ENCODE results near the gene PPIL6.
"Not testable (repeated sequence)": the region's sequence is repeated elsewhere in the genome, so short reads cannot be mapped to it uniquely, and the experiment has no call there.

PPIL6 gene

DNA sequence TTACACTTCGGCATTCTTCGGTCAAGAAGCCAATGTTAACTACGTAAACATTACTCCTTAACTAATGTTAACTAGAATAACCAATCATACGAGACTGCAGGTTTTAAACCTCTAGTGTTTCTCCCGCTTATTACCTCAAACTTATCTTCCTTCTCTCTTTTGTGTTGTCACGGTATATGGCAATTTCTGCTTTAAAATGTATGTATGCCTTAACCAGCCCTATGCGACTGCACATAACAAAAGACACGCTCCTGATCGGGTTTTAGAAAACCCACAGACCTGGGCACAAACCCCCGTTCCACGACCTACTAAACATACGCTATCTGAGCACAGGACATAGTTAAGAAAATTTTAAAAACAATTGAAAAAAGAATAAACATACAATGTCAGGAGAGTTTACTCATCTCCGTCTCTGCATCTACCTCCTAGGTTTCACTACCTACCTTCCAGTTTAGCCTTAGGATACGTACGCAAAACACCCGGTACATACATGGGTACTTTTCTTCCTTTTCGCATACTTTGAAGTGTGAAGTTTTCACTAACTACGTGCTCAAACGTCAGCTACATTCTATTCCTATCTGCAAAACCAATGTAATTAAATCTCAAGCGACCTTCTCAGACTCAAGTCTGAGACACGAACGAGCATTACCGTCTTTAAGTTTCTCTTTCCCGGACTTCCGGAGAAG is 59.2 kb downstream of the PPIL6 start:
- Mint-ChIP-seq H3K4me3 (peak overlapping the region; percentile 92), H3K27me3 (ENCODE audit: low read depth) (peaks cover 4% of the 10 kb centered on the region), H3K4me1 (ENCODE audit: low read depth) (peaks cover 47% of the 10 kb centered on the region), H3K27ac (peak overlapping the region; percentile 93), H3K36me3 (ENCODE audit: low read depth) (peaks cover 36% of the 10 kb centered on the region), H3K9me3 (no peaks in the 10 kb centered on the region)

DNA sequence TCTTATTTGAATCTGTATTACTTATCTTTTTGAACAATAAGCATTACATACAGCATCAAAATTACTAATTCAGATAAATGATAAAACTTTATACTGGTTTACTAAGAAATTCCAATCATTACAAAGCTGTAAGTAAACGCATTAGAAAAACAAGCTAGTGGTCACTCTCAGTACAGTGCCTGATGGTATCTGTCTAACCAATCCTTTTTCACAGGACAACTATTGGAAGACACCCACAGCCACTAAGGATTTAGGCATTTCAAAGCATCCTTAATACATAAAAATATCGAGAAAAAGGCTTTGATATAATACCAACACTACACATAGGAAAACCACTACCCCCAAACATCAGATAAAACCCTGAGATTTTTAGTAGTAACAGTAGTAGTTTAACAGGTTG is 60.7 kb downstream of the PPIL6 start:
- Mint-ChIP-seq H3K9me3 (no peaks in the 10 kb centered on the region), H3K4me1 (ENCODE audit: low read depth) (peaks cover 54% of the 10 kb centered on the region), H3K4me3 (peak overlapping the region; percentile 92), H3K36me3 (ENCODE audit: low read depth) (peaks cover 46% of the 10 kb centered on the region), H3K27me3 (ENCODE audit: low read depth) (no peaks in the 10 kb centered on the region), H3K27ac (peak overlapping the region; percentile 78)

DNA sequence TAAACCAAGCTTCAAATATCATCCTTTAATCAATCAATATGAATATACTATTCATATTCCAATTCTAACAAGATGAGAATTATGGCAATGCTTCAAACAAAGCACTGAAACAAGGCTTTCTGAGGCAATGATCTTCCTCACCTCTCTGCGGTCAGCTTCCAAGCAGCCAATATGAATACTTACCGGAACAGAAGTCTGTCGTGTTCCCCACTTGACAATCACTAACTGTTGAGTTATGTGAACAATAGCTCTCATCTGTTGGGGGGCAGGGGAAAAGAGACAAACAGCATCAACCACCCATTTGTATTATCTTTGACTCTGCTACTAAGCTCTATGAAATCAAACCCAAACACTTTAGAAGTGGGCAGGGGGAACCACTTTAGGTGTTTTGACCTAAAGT is 62.7 kb downstream of the PPIL6 start:
- peaks cover 62% of the 10 kb centered on the region for H3K36me3 Mint-ChIP-seq (ENCODE audit: low read depth)
- H3K27ac Mint-ChIP-seq = peak overlapping the region; percentile 26
- H3K4me3 Mint-ChIP-seq = peak overlapping the region; percentile 50
- H3K9me3 Mint-ChIP-seq = no peaks in the 10 kb centered on the region
- no peaks in the 10 kb centered on the region for H3K27me3 Mint-ChIP-seq (ENCODE audit: low read depth)
- H3K4me1 Mint-ChIP-seq (ENCODE audit: low read depth) = peaks cover 57% of the 10 kb centered on the region

DNA sequence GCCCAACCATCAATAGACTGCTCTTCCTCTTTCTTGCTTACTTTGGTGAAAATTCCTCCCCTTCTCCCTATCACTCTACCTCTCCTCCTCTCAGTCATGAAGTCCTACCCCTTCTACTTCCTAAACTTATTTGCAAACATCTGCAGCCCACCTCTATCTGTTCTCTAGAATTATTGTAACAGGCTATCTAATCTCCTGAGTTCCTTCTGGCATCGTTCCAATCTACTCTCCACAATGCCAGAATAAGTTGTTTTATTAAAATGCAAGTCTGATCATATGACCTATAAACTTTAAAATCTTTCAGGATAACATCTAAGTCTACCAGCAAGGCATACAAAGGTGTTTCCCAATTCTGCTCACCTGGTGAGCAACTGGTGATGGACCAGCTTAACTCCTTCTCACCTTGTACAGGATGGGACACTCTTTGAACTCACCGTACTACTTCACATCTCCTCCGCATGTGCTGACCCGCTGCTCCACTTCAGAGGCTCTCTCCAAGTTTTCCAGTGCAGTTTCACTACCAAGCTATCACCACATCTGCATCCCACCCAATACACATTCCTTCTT is 66.0 kb downstream of the PPIL6 start:
- Mint-ChIP-seq H3K36me3 (ENCODE audit: low read depth) (peaks cover 63% of the 10 kb centered on the region), H3K9me3 (no peaks in the 10 kb centered on the region), H3K4me3 (peak overlapping the region; percentile 65)

DNA sequence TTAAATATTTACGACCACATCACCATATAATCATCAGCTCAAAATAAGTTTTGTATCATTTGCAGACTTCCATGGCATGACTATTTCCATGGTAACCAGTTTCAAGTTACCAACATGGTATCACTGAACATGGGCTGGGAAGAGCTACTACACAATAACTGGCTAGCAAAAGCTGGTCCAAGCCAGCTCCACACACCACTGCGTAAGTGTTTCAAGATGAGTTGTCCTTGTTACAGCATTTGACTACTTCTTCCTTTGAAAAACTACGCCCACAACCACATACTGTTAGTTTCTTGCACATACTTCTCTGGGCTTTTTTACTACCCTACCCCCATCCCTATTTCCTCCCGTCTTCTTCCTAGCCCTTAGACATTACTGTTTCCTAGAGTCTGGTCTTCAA is 66.7 kb downstream of the PPIL6 start:
- peaks cover 55% of the 10 kb centered on the region for H3K4me1 Mint-ChIP-seq (ENCODE audit: low read depth)
- H3K4me3 Mint-ChIP-seq = peak overlapping the region; percentile 65
- peaks cover 59% of the 10 kb centered on the region for H3K36me3 Mint-ChIP-seq (ENCODE audit: low read depth)
- H3K27me3 Mint-ChIP-seq (ENCODE audit: low read depth) = no peaks in the 10 kb centered on the region
- H3K9me3 Mint-ChIP-seq = no peaks in the 10 kb centered on the region
- peak overlapping the region; percentile 88 for H3K27ac Mint-ChIP-seq

More for the DNA sequence above, 66.0 kb downstream of the PPIL6 start:
- peak overlapping the region; percentile 88 for H3K27ac Mint-ChIP-seq
- peaks cover 60% of the 10 kb centered on the region for H3K4me1 Mint-ChIP-seq (ENCODE audit: low read depth)
- H3K27me3 Mint-ChIP-seq (ENCODE audit: low read depth) = no peaks in the 10 kb centered on the region

DNA sequence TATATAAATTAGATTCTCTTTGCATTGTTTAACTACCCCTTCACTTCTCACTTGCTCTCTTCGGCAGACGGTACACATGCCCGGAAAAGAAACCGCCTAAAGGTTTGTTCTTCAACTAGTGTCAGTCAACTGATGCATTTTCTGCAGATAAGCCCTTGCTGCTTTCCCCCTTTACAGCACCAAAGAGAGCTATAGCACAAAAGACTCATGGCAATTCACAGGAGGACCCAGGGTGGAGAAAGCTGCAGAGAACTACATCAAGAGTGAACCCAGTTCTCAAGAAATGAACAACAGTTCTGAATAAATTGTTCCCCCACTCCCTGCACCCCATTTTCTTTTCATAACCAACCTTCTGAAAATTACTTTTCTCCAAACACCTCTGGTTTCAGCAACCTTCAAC is 67.1 kb downstream of the PPIL6 start:
- Mint-ChIP-seq H3K27ac (peak overlapping the region; percentile 88), H3K4me3 (peak overlapping the region; percentile 65), H3K36me3 (ENCODE audit: low read depth) (peaks cover 60% of the 10 kb centered on the region), H3K4me1 (ENCODE audit: low read depth) (peaks cover 53% of the 10 kb centered on the region), H3K9me3 (no peaks in the 10 kb centered on the region), H3K27me3 (ENCODE audit: low read depth) (no peaks in the 10 kb centered on the region)

DNA sequence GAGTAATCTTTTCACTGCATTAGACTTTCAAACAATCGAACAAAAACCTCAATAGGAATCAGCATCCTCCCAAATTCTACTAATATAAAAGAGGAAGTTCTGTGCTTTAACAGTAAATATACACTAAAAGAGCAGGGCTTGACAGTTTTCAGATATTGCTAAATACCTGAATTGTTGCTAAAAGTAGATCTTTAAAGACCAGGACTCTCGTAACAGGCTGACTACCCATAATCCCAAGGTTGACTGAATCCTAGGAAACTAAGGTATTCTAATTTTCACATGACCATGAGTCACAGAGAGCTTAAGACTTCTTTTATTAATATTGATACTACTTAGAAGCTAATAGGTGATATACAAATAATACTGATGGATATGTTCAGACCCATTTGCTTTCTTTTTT is 68.3 kb downstream of the PPIL6 start:
- peaks cover 57% of the 10 kb centered on the region for H3K36me3 Mint-ChIP-seq (ENCODE audit: low read depth)
- no peaks in the 10 kb centered on the region for H3K9me3 Mint-ChIP-seq
- H3K4me3 Mint-ChIP-seq = peak overlapping the region; percentile 47
- H3K27me3 Mint-ChIP-seq (ENCODE audit: low read depth) = no peaks in the 10 kb centered on the region
- H3K27ac Mint-ChIP-seq = peak overlapping the region; percentile 64
- H3K4me1 Mint-ChIP-seq (ENCODE audit: low read depth) = peaks cover 50% of the 10 kb centered on the region

DNA sequence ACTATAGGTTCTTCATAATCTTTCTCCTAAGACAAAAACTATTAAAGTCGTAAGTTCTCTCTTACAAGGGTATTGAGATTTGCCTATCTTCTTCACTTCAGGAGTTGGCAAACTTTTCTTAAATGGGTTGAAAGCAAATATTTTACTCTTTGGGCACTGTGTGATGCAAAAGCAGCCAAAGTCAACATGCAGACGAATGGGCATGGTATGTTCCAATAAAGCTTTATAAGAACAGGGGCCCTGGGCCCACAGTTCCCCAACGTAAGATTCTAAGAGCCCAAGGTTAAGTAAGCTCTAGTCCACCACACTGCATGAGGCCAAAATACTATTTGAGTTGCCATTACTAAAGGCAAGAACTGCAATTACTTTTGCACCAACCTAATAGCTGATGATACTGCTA is 69.6 kb downstream of the PPIL6 start:
- peaks cover 62% of the 10 kb centered on the region for H3K36me3 Mint-ChIP-seq (ENCODE audit: low read depth)
- no peak overlapping the region for H3K4me3 Mint-ChIP-seq
- H3K27ac Mint-ChIP-seq = no peak overlapping the region
- H3K27me3 Mint-ChIP-seq (ENCODE audit: low read depth) = no peaks in the 10 kb centered on the region
- peaks cover 44% of the 10 kb centered on the region for H3K4me1 Mint-ChIP-seq (ENCODE audit: low read depth)
- no peaks in the 10 kb centered on the region for H3K9me3 Mint-ChIP-seq

DNA sequence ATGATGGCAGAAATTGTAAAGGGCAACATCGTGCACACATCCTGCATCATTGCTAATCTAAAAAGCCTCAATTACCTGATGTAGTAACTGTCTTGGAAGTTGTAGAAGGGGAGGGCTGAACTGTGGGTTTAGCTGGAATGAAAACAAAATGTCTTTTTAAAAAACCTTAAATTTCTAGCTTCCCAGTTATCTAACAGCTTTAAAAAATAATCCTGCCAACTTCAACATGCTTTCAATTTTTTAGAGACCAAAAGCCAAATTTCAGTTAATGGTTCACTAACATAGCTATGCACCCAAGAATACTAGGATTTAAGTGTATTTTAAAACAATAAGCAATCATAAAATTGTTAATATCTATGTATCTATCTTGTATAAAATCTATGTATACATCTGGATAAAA is 70.1 kb downstream of the PPIL6 start:
- peaks cover 43% of the 10 kb centered on the region for H3K4me1 Mint-ChIP-seq (ENCODE audit: low read depth)
- no peaks in the 10 kb centered on the region for H3K9me3 Mint-ChIP-seq
- H3K27me3 Mint-ChIP-seq (ENCODE audit: low read depth) = no peaks in the 10 kb centered on the region
- no peak overlapping the region for H3K4me3 Mint-ChIP-seq
- no peak overlapping the region for H3K27ac Mint-ChIP-seq
- H3K36me3 Mint-ChIP-seq (ENCODE audit: low read depth) = peaks cover 63% of the 10 kb centered on the region

DNA sequence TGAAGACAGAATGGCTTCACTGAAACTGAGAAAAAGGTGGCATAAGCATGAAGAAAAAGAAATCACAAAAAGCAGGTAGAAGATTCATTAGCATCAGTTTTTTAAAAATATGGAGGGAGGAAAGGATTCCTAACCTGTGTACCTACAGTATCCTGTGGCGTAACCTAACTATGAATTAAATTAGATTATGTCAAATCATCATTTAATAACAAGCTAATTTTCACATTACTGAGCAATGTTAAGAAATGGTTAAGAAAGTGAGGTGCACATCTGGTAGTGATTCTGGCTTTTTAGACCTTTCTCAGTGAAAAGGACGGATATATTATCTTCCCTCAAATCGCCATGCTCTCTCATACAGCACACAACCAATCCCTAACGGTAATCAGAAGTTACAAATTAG is 70.7 kb downstream of the PPIL6 start:
- Mint-ChIP-seq H3K27ac (no peak overlapping the region), H3K27me3 (ENCODE audit: low read depth) (no peaks in the 10 kb centered on the region), H3K4me1 (ENCODE audit: low read depth) (peaks cover 37% of the 10 kb centered on the region), H3K4me3 (no peak overlapping the region), H3K9me3 (peaks cover 2% of the 10 kb centered on the region), H3K36me3 (ENCODE audit: low read depth) (peaks cover 62% of the 10 kb centered on the region)

DNA sequence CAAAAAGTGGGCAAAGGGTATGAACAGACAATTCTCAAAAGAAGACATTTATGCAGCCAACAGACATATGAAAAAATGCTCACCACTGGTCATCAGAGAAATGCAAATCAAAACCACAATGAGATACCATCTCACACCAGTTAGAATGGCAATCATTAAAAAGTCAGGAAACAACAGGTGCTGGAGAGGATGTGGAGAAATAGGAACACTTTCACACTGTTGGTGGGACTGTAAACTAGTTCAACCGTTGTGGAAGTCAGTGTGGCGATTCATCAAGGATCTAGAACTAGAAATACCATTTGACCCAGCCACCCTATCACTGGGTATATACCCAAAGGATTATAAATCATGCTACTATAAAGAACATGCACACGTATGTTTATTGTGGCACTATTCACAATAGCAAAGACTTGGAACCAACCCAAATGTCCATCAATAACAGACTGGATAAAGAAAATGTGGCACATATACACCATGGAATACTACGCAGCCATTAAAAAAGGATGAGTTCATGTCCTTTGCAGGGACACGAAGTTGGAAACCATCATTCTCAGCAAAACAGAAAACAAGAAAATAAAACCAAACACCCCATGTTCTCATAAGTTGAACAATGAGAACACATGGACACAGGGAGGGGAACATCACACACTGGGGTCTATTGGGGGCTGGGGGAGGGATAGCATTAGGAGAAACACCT is 75.9 kb downstream of the PPIL6 start:
- Mint-ChIP-seq H3K4me1 (ENCODE audit: low read depth) (peaks cover 20% of the 10 kb centered on the region), H3K27ac (peak overlapping the region; percentile 15), H3K36me3 (ENCODE audit: low read depth) (peaks cover 73% of the 10 kb centered on the region)
- H3K4me3 Mint-ChIP-seq; H3K27me3 Mint-ChIP-seq (ENCODE audit: low read depth); H3K9me3 Mint-ChIP-seq: not testable (repeated sequence)

DNA sequence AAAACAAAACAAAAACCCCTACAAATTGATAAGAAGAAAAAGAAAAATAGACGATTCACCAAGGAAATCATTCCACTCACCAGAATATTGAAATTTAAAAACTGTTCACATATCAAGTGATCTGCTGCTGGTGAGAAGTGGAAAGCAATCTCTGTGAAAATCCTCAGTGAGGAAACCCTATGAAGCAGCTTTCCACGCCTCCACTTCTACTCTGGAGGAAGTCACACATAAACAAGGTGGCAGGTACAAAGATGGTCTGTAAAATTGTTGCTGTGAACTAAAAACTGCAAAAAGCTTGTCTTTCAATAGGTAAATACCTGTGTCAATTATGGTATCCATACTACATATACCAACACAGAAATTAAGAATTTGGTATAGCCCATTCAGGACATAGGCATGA is 76.7 kb downstream of the PPIL6 start:
- H3K4me3 Mint-ChIP-seq = no peak overlapping the region
- H3K36me3 Mint-ChIP-seq (ENCODE audit: low read depth) = peaks cover 77% of the 10 kb centered on the region
- no peak overlapping the region for H3K27ac Mint-ChIP-seq

DNA sequence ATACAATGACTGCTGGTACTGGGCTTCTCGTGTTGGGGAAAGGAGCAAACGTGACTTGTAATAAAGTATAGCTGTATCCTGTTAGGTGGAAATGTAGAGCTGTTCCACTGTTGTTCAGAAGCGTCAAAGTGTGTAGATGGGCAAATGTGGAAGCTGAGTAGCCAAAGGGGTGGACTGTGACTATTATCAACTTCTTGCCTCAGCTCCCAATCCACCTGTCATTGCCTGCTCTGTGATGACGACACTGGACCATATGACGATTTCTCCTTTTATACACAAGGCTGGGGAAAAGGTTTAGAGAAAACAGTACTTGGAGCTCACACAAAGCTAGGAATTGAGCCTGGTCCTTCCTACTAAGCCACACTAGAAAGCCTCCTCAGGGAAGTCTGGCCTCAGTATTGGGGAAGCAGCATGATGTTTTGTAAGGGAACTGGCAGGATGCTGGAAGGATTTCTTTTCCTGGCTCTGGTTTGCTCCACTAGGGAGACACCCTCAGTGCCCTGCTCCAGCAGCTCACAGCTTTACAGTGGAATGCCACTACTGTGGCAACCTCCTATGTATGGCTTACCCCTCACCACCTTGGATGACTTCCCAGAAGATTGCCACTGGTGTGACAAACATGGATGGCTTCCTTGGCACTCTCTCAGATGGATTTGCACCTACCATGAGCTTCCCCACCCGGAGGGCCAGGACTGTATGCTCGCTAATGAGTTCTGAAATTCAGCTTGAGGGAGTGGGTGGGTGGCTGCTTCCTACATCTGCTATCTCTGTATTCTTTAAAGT is 78.1 kb downstream of the PPIL6 start:
- Mint-ChIP-seq H3K36me3 (ENCODE audit: low read depth) (peaks cover 85% of the 10 kb centered on the region), H3K4me3 (no peak overlapping the region), H3K9me3 (peaks cover 5% of the 10 kb centered on the region), H3K27ac (no peak overlapping the region), H3K4me1 (ENCODE audit: low read depth) (peaks cover 16% of the 10 kb centered on the region), H3K27me3 (ENCODE audit: low read depth) (no peaks in the 10 kb centered on the region)

More for the DNA sequence above, 76.7 kb downstream of the PPIL6 start:
- no peaks in the 10 kb centered on the region for H3K27me3 Mint-ChIP-seq (ENCODE audit: low read depth)
- peaks cover 5% of the 10 kb centered on the region for H3K9me3 Mint-ChIP-seq
- peaks cover 20% of the 10 kb centered on the region for H3K4me1 Mint-ChIP-seq (ENCODE audit: low read depth)

DNA sequence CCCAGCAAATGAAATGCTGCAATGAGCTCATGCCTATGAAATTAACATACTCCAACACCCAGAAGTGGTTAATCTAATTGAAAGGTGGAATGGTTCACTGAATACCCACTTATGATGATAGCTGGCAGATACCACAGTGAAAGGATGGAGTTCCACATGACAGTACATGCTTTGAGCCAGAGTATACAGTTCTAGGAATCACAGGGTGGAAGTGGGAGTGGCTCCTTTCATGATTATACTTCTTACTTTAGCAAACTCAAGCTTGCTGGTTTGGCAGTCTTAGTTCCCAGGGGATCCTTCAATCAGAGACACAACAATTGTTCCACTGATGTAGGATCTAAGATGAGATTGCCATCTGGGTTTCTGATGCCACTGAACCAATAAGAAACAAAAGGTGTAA is 79.6 kb downstream of the PPIL6 start:
- Mint-ChIP-seq H3K4me3 (no peak overlapping the region), H3K4me1 (ENCODE audit: low read depth) (peaks cover 12% of the 10 kb centered on the region), H3K9me3 (peaks cover 15% of the 10 kb centered on the region), H3K36me3 (ENCODE audit: low read depth) (peaks cover 82% of the 10 kb centered on the region), H3K27me3 (ENCODE audit: low read depth) (no peaks in the 10 kb centered on the region), H3K27ac (no peak overlapping the region)
